ENCODE data around the gene PIK3CD. TPM values are rescaled to one million over a fixed set of nuclear protein-coding genes. Genes with fewer than 3 reads are reported as not detected.

PIK3CD gene
- total RNA-seq, 2 experiments from 2014 or later = 96.6 to 101 TPM

Other genes with a start within 250 kb of the PIK3CD start
- gene SLC25A33, start 112.3 kb upstream of the PIK3CD start, total RNA-seq = 1 to 10 TPM; 4.7 to 5.2 TPM
- 1 to 10 TPM; 9.1 to 9.8 TPM for gene TMEM201, start 62.8 kb upstream of the PIK3CD start, total RNA-seq
- 10 to 100 TPM; 24.0 to 24.9 TPM for gene CLSTN1, start 172.2 kb downstream of the PIK3CD start, total RNA-seq